HCT116 (cell line): ENCODE measurements around the gene CAPN15. TPM values are rescaled to one million over a fixed set of nuclear protein-coding genes. Genes with fewer than 3 reads are reported as not detected.
A peak's percentile ranks its signal among the peaks of the same experiment; 100 is the strongest.

ENCODE experiments used
- ATAC-seq: fragments of 200-7000 bp; cut with Tn5 transposase; 2 replicates; pipeline ENCODE4 v1.9.1; 2020; ENCODE audit warnings: mild to moderate bottlenecking, moderate library complexity
- BruUV-seq: library from RNA; stranded (reverse); fragments of 400-500 nt; replicated peaks from 2 replicates; lab custom pipeline; 2021; lab: Mats Ljungman, UMichigan
- CTCF ChIA-PET: fragments of 300-600 bp; sonication (Branson Sonifier 250); formaldehyde crosslinking; loops from one replicate; lab custom pipeline; 2021; ENCODE audit warnings: antibody characterized with exemption; lab: Charles Lee
- POLR2A ChIA-PET: fragments of 300-600, 350-600 bp; sonication (Branson Sonifier 250); formaldehyde crosslinking; loops from one replicate; lab custom pipeline; 2021; ENCODE audit warnings: antibody characterized with exemption; lab: Charles Lee
- RAD21 ChIA-PET, 2 experiments: fragments of 300-600 bp; sonication (Branson Sonifier 250); formaldehyde crosslinking; loops; one replicate each; lab custom pipeline; 2023; ENCODE audit warnings: low total read pairs in 2 of 2; ENCODE audit not compliant: uncharacterized antibody in 2 of 2, unreplicated experiment in 2 of 2, low non-redundant PET in 1 of 2; lab: Charles Lee
- DNase-seq: peaks from one replicate; pipeline ENCODE4 v3.0.0-alpha.2; 2010; ENCODE audit warnings: low read depth, low spot score
- H2AFZ ChIP-seq: fragments of 200-600 bp; shearing (Covaris generic), sonication (generic); 2 replicates; pipeline ENCODE4 v1.6.1; 2017; ENCODE audit warnings: low read depth, mixed run types, mixed read lengths, antibody characterized with exemption, low read length; ENCODE audit not compliant: poor library complexity, severe bottlenecking
- H3K27ac ChIP-seq: 2 replicates; pipeline ENCODE4 v1.5.1; 2012; ENCODE audit warnings: low read depth, low read length
- H3K27me3 ChIP-seq: fragments of 200-600 bp; sonication (generic); 2 replicates; pipeline ENCODE4 v1.6.1; 2016; ENCODE audit warnings: mixed run types, low read length, mixed read lengths; ENCODE audit not compliant: insufficient read depth
- H3K36me3 ChIP-seq, 2 experiments: fragments of 200-500 bp in 1 of 2; fragments of 200-600 bp in 1 of 2; sonication (Bioruptor generic) in 1 of 2; sonication (generic) in 1 of 2; 2 replicates each; pipeline versions ENCODE4 v1.5.1 to v1.6.1; 2014 to 2016; ENCODE audit warnings: low read length in 2 of 2, inconsistent platforms in 1 of 2, mixed read lengths in 1 of 2, mixed run types in 1 of 2; ENCODE audit not compliant: insufficient read depth in 2 of 2, control insufficient read depth in 1 of 2
- H3K4me1 ChIP-seq, 2 experiments: fragments of 200-600 bp in 1 of 2; sonication (generic) in 1 of 2; 2 replicates each; pipeline versions ENCODE4 v1.5.1 to v1.6.1; 2012 to 2017; ENCODE audit warnings: low read length in 2 of 2, inconsistent platforms in 1 of 2, mild to moderate bottlenecking in 1 of 2, mixed read lengths in 1 of 2, mixed run types in 1 of 2, moderate library complexity in 1 of 2; ENCODE audit not compliant: insufficient read depth in 2 of 2, control insufficient read depth in 1 of 2
- H3K4me2 ChIP-seq: fragments of 200-600 bp; sonication (generic); 2 replicates; pipeline ENCODE4 v1.6.1; 2017; ENCODE audit warnings: mixed run types, low read length, mixed read lengths
- H3K4me3 ChIP-seq, 2 experiments: fragments of 200-600 bp in 1 of 2; sonication (generic) in 1 of 2; replicated peaks in 1 of 2; 2 replicates each; pipeline ENCODE4 v1.5.1; 2011 to 2016; ENCODE audit warnings: low read length in 2 of 2, control low read depth in 1 of 2, low read depth in 1 of 2, mild to moderate bottlenecking in 1 of 2, mixed read lengths in 1 of 2, mixed run types in 1 of 2
- H3K79me2 ChIP-seq: fragments of 200-600 bp; sonication (generic); 2 replicates; pipeline ENCODE4 v1.6.1; 2017; ENCODE audit warnings: mild to moderate bottlenecking, mixed run types, low read length, moderate library complexity, mixed read lengths; ENCODE audit not compliant: insufficient read depth
- H3K9ac ChIP-seq: fragments of 200-600 bp; sonication (generic); 2 replicates; pipeline ENCODE4 v1.6.1; 2016; ENCODE audit warnings: low read length, mixed read lengths
- H3K9me2 ChIP-seq: fragments of 200-600 bp; sonication (generic), shearing (Covaris generic); 2 replicates; pipeline ENCODE4 v1.6.1; 2017; ENCODE audit warnings: mixed run types, mild to moderate bottlenecking, moderate library complexity; ENCODE audit not compliant: insufficient read depth
- H3K9me3 ChIP-seq, 2 experiments: fragments of 200-500 bp in 1 of 2; fragments of 200-600 bp in 1 of 2; sonication (Bioruptor generic) in 1 of 2; sonication (generic) in 1 of 2; 2 replicates each; pipeline ENCODE4 v1.6.1; 2014 to 2017; ENCODE audit warnings: low read length in 2 of 2, mixed read lengths in 2 of 2, inconsistent platforms in 1 of 2, low read depth in 1 of 2, mild to moderate bottlenecking in 1 of 2, mixed run types in 1 of 2, moderate library complexity in 1 of 2; ENCODE audit not compliant: control insufficient read depth in 1 of 2, insufficient read depth in 1 of 2
- H4K20me1 ChIP-seq: fragments of 200-600 bp; sonication (generic), shearing (Covaris generic); 2 replicates; pipeline ENCODE4 v1.6.1; 2017; ENCODE audit warnings: mixed run types, mild to moderate bottlenecking, moderate library complexity; ENCODE audit not compliant: insufficient read depth
- ATF3 ChIP-seq: IDR thresholded peaks from 2 replicates; pipeline ENCODE4 v1.6.1; 2012
- CBX3 ChIP-seq: IDR thresholded peaks from 2 replicates; pipeline ENCODE4 v1.6.1; 2012; ENCODE audit warnings: low read depth
- CTCF ChIP-seq, 3 experiments: fragments of 200-600 bp in 1 of 3; sonication (generic) in 1 of 3; IDR thresholded peaks in 2 of 3; conservative IDR thresholded peaks in 1 of 3; 2 replicates each; pipeline ENCODE4 v1.5.1; 2012 to 2017; ENCODE audit warnings: low read depth in 2 of 3, low read length in 2 of 3, antibody characterized with exemption in 1 of 3, borderline replicate concordance in 1 of 3, control low read depth in 1 of 3, mild to moderate bottlenecking in 1 of 3, mixed read lengths in 1 of 3, mixed run types in 1 of 3, moderate library complexity in 1 of 3; ENCODE audit not compliant: insufficient read depth in 1 of 3
- EGR1 ChIP-seq: IDR thresholded peaks from 2 replicates; pipeline ENCODE4 v1.6.1; 2012; ENCODE audit warnings: low read depth
- ELF1 ChIP-seq: IDR thresholded peaks from 2 replicates; pipeline ENCODE4 v1.6.1; 2012; ENCODE audit warnings: low read depth, borderline replicate concordance
- EZH2 ChIP-seq: fragments of 200-600 bp; sonication (generic); IDR thresholded peaks from 2 replicates; pipeline ENCODE4 v1.6.1; 2017; ENCODE audit warnings: antibody characterized with exemption, mixed run types
- EZH2phosphoT487 ChIP-seq: fragments of 200-600 bp; IDR thresholded peaks from 2 replicates; pipeline ENCODE4 v1.6.1; 2018; ENCODE audit warnings: antibody characterized with exemption, borderline replicate concordance
- FOSL1 ChIP-seq: IDR thresholded peaks from 2 replicates; pipeline ENCODE4 v1.6.1; 2012; ENCODE audit warnings: low read depth
- JUND ChIP-seq: IDR thresholded peaks from 2 replicates; pipeline ENCODE4 v1.6.1; 2012
- MAX ChIP-seq: IDR thresholded peaks from 2 replicates; pipeline ENCODE4 v1.6.1; 2012
- RAD21 ChIP-seq: IDR thresholded peaks from 2 replicates; pipeline ENCODE4 v1.6.1; 2012; ENCODE audit warnings: low read depth, mild to moderate bottlenecking
- REST ChIP-seq: IDR thresholded peaks from 2 replicates; pipeline ENCODE4 v1.6.1; 2012; ENCODE audit warnings: low read depth
- SP1 ChIP-seq: IDR thresholded peaks from 2 replicates; pipeline ENCODE4 v1.6.1; 2012; ENCODE audit warnings: low read depth
- SRF ChIP-seq: IDR thresholded peaks from 2 replicates; pipeline ENCODE4 v1.6.1; 2012; ENCODE audit warnings: low read depth
- YY1 ChIP-seq: IDR thresholded peaks from 2 replicates; pipeline ENCODE4 v1.6.1; 2011; ENCODE audit warnings: low read length, low read depth, moderate library complexity, mild to moderate bottlenecking; ENCODE audit not compliant: insufficient replicate concordance; ENCODE audit errors: extremely low read depth
- ZFX ChIP-seq: fragments of 450-650 bp; IDR thresholded peaks from 2 replicates; pipeline ENCODE4 v1.6.1; 2017
- intact Hi-C: fragments of 100-400 bp; cut with micrococcal nuclease; formaldehyde crosslinking; loops from 2 replicates; pipeline ENCODE4 v1.10.0; 2022
- total RNA-seq: library from RNA; stranded (reverse); gene quantifications from one replicate; pipeline ENCODE4 v1.2.1, GENCODE V29; 2021; ENCODE audit not compliant: unreplicated experiment

CAPN15 gene
- total RNA-seq, 1 experiment from 2014 or later, result 39.0 TPM

GRCh38 chr16:535446-536405 is 8.2 kb downstream of the CAPN15 start:
- ChIA-PET CTCF (no interaction called here), RAD21 (no interaction called here), POLR2A (no interaction called here)
- DNase-seq (peak; percentile 54), ATAC-seq (peak; percentile 94)
- Histone ChIP-seq H3K9me2 (no peaks in the 10 kb centered on the region), H4K20me1 (no peaks in the 10 kb centered on the region), H3K4me2 (peak overlapping the region; percentile 69), H3K27ac (peak overlapping the region; percentile 64), H3K79me2 (peaks cover 86% of the 10 kb centered on the region), H3K4me3 (peak overlapping the region in 1 of 2 experiments; percentile 20; a peak in 1 of 4 replicates), H3K27me3 (no peaks in the 10 kb centered on the region), H3K9ac (peak overlapping the region; percentile 50; the same call in 1 of the 2 replicates), H2AFZ (no peak overlapping the region), H3K4me1 (peaks cover 16 to 34% of the 10 kb centered on the region in 2 experiments), H3K9me3 (no peaks in the 10 kb centered on the region), H3K36me3 (no peaks in the 10 kb centered on the region)
- no peak for TF ChIP-seq YY1
- no peak for TF ChIP-seq CBX3
- TF ChIP-seq RAD21, result 0 out of 2 replicates have a peak, but pooled peaks have one; percentile 2
- TF ChIP-seq EZH2phosphoT487, result no peak
- no peak for TF ChIP-seq ATF3
- no peak for TF ChIP-seq ELF1
- no peak for TF ChIP-seq SRF
- TF ChIP-seq SP1, result peak; percentile 59; the same call in 1 of the 2 replicates
- no peak for TF ChIP-seq ZFX
- TF ChIP-seq EZH2, result no peak
- no peak for TF ChIP-seq REST
- peak; percentile 66; the same call in 1 of the 2 replicates for TF ChIP-seq MAX
- TF ChIP-seq JUND, result peak; percentile 56; the same call in 1 of the 2 replicates
- no peak for TF ChIP-seq CTCF (IDR thresholded peaks at IDR 0.05 in 2 of 3, conservative IDR thresholded peaks at IDR 0.05 in 1 of 3; ENCODE audit: borderline replicate concordance in 1 of 3, insufficient read depth in 1 of 3, low read depth in 2 of 3, low read length in 2 of 3)
- TF ChIP-seq EGR1, result no peak
- peak; percentile 60 for TF ChIP-seq FOSL1
- intact Hi-C loops, result no loop called here
- no TSS peak for BruUV-seq
